Measurements from ENCODE around the gene MINPP1. TPM values are rescaled to one million over a fixed set of nuclear protein-coding genes. Genes with fewer than 3 reads are reported as not detected.

MINPP1 gene
- total RNA-seq, 1 donor from 2014 or later, result 64.2 TPM

GRCh38 chr10:87578842-87579401 is 74.2 kb downstream of the MINPP1 start:
- no peaks in the 10 kb centered on the region for H3K9me3 Mint-ChIP-seq
- H4K20me1 ChIP-seq (ENCODE audit: low read depth), result no peaks in the 10 kb centered on the region

GRCh38 chr10:87579563-87579962 is 74.9 kb downstream of the MINPP1 start:
- no peak overlapping the region for H3K4me3 ChIP-seq
- H3K79me2 ChIP-seq (ENCODE audit: low read depth), result no peaks in the 10 kb centered on the region
- H3K9ac ChIP-seq, result no peak overlapping the region
- H3K4me1 ChIP-seq, result no peaks in the 10 kb centered on the region
- H4K20me1 ChIP-seq (ENCODE audit: low read depth), result no peaks in the 10 kb centered on the region
- Mint-ChIP-seq H3K9me3 (no peaks in the 10 kb centered on the region), H3K27ac (no peak overlapping the region), H3K36me3 (no peaks in the 10 kb centered on the region), H3K27me3 (ENCODE audit: insufficient read depth, low read depth) (no peaks in the 10 kb centered on the region), H3K4me3 (no peak overlapping the region), H3K4me1 (no peaks in the 10 kb centered on the region)
- no peak overlapping the region for H3K27ac ChIP-seq
- no peaks in the 10 kb centered on the region for H3K9me3 ChIP-seq (ENCODE audit: low read depth)
- no peak overlapping the region for H2AFZ ChIP-seq (replicated peaks)
- H3K27me3 ChIP-seq, result no peaks in the 10 kb centered on the region
- no peak overlapping the region for H3K4me2 ChIP-seq
- no peaks in the 10 kb centered on the region for H3F3A ChIP-seq (ENCODE audit: low read depth)
- H3K36me3 ChIP-seq, result no peaks in the 10 kb centered on the region
- TF ChIP-seq CTCF (IDR thresholded peaks at IDR 0.05) (no peak), EZH2phosphoT487 (IDR thresholded peaks at IDR 0.05) (no peak), EZH2 (IDR thresholded peaks at IDR 0.05) (no peak)
- DNase-seq (ENCODE audit: low spot score), result no peak

More at GRCh38 chr10:87578842-87579401, 74.2 kb downstream of the MINPP1 start:
- Histone ChIP-seq H3K4me3 (no peak overlapping the region), H3K36me3 (no peaks in the 10 kb centered on the region), H3K9me3 (ENCODE audit: low read depth) (no peaks in the 10 kb centered on the region), H3K79me2 (ENCODE audit: low read depth) (no peaks in the 10 kb centered on the region), H3K4me1 (no peaks in the 10 kb centered on the region), H3K27ac (no peak overlapping the region), H2AFZ (replicated peaks) (no peak overlapping the region), H3F3A (ENCODE audit: low read depth) (no peaks in the 10 kb centered on the region), H3K4me2 (no peak overlapping the region), H3K27me3 (no peaks in the 10 kb centered on the region), H3K9ac (no peak overlapping the region)
- no peak for TF ChIP-seq EZH2phosphoT487 (IDR thresholded peaks at IDR 0.05)
- no peaks in the 10 kb centered on the region for H3K4me1 Mint-ChIP-seq
- H3K27me3 Mint-ChIP-seq (ENCODE audit: insufficient read depth, low read depth), result no peaks in the 10 kb centered on the region
- DNase-seq (ENCODE audit: low spot score), result peak; percentile 7
- H3K4me3 Mint-ChIP-seq, result no peak overlapping the region
- H3K27ac Mint-ChIP-seq, result no peak overlapping the region
- no peaks in the 10 kb centered on the region for H3K36me3 Mint-ChIP-seq

- Histone ChIP-seq H3K4me2 (no peak overlapping the region), H3K4me3 (no peak overlapping the region), H3K4me1 (no peaks in the 10 kb centered on the region), H3K27me3 (no peaks in the 10 kb centered on the region), H4K20me1 (ENCODE audit: low read depth) (no peaks in the 10 kb centered on the region), H3K36me3 (no peaks in the 10 kb centered on the region), H3K9ac (no peak overlapping the region), H2AFZ (replicated peaks) (no peak overlapping the region), H3K27ac (no peak overlapping the region), H3F3A (ENCODE audit: low read depth) (no peaks in the 10 kb centered on the region), H3K9me3 (ENCODE audit: low read depth) (no peaks in the 10 kb centered on the region), H3K79me2 (ENCODE audit: low read depth) (no peaks in the 10 kb centered on the region)
- no peaks in the 10 kb centered on the region for H3K27me3 Mint-ChIP-seq (ENCODE audit: insufficient read depth, low read depth)
- no peaks in the 10 kb centered on the region for H3K36me3 Mint-ChIP-seq
- no peak for DNase-seq (ENCODE audit: low spot score)
- no peaks in the 10 kb centered on the region for H3K9me3 Mint-ChIP-seq
- no peak overlapping the region for H3K27ac Mint-ChIP-seq
- no peaks in the 10 kb centered on the region for H3K4me1 Mint-ChIP-seq
- TF ChIP-seq EZH2phosphoT487 (IDR thresholded peaks at IDR 0.05) (no peak), EZH2 (IDR thresholded peaks at IDR 0.05) (no peak), CTCF (IDR thresholded peaks at IDR 0.05) (no peak)
- no peak overlapping the region for H3K4me3 Mint-ChIP-seq
Measured at GRCh38 chr10:87580016-87580415, 75.3 kb downstream of the MINPP1 start.

Data from neural progenitor cell (in vitro differentiated cells).